ENCODE measurements around the gene PTPN14. TPM values are rescaled to one million over a fixed set of nuclear protein-coding genes. Genes with fewer than 3 reads are reported as not detected.

The PTPN14 gene
- total and polyA plus RNA-seq, 2 of the 4 experiments (the other 2 are of a cell fraction): 21.5 to 31.7 TPM

- no peak overlapping the region for H3K56ac ChIP-seq (ENCODE audit: extremely low read depth, insufficient read depth, low read length)
- no peak overlapping the region for H3K4me3 ChIP-seq (ENCODE audit: insufficient read depth, low read depth, low read length)
- H4K8ac ChIP-seq (ENCODE audit: low read depth in 2 of 2, low read length in 2 of 2): no peak overlapping the region
- no peak overlapping the region for H2AFZ ChIP-seq (replicated peaks; ENCODE audit: low read length, poor library complexity)
- H3K23ac ChIP-seq (ENCODE audit: low read depth, low read length): no peak overlapping the region
- H4K5ac ChIP-seq (ENCODE audit: low read depth, low read length): no peak overlapping the region
- no peaks in the 10 kb centered on the region for H3K4me1 ChIP-seq (ENCODE audit: control insufficient read depth, insufficient read depth, low read length)
- no peak overlapping the region for H3K14ac ChIP-seq (replicated peaks; ENCODE audit: low read depth, low read length)
- H2BK15ac ChIP-seq (ENCODE audit: low read depth, low read length): no peak overlapping the region
- no peak overlapping the region for H2AK9ac ChIP-seq (replicated peaks; ENCODE audit: low read depth, low read length, poor library complexity)
- in situ Hi-C loops (cut with MboI; ENCODE audit: low sequenced_read_pairs): no loop called here
- no peak overlapping the region for H4K91ac ChIP-seq (ENCODE audit: insufficient read depth, low read depth, low read length)
- no peak overlapping the region for H3K9ac ChIP-seq (ENCODE audit: low read depth, low read length)
- peaks cover 5% of the 10 kb centered on the region; the same call in 1 of the 2 replicates for H3K9me1 ChIP-seq (ENCODE audit: insufficient read depth, low read length)
- dilution Hi-C loops (cut with HindIII; ENCODE audit: low sequenced_read_pairs, unreplicated experiment): no loop called here
- intact Hi-C loops (cut with micrococcal nuclease): no loop called here
- no peak overlapping the region for H3K4ac ChIP-seq (ENCODE audit: low read depth, low read length)
- H2AK5ac ChIP-seq (ENCODE audit: low read depth, low read length): no peak overlapping the region
- DNase-seq: no peak
- H2BK20ac ChIP-seq (ENCODE audit: low read depth, low read length): no peak overlapping the region
- no peaks in the 10 kb centered on the region for H3K27me3 ChIP-seq (ENCODE audit: control insufficient read depth, insufficient read depth, low read length)
- H4K20me1 ChIP-seq (ENCODE audit: insufficient read depth, low read length): no peaks in the 10 kb centered on the region
- no peak overlapping the region for H3K4me2 ChIP-seq (ENCODE audit: low read depth, low read length)
- peaks cover 0 to 3% of the 10 kb centered on the region in 2 experiments; a peak in 3 of 4 replicates for H3K79me1 ChIP-seq (ENCODE audit: low read depth in 1 of 2, low read length in 2 of 2)
- BruUV-seq (replicated peaks): no TSS peak
- no peaks in the 10 kb centered on the region; the same call in 1 of the 2 replicates for H3K36me3 ChIP-seq (ENCODE audit: control insufficient read depth, insufficient read depth, low read length)
- no peak for ATAC-seq (ENCODE audit: low read depth)
- POLR2A ChIA-PET (ENCODE audit: unreplicated experiment): no interaction called here
- TF ChIP-seq CEBPB (IDR thresholded peaks at IDR 0.05; ENCODE audit: low read depth, low read length) (no peak), MXI1 (IDR thresholded peaks at IDR 0.05; ENCODE audit: borderline replicate concordance, low read depth, low read length) (no peak), FOS (IDR thresholded peaks at IDR 0.05; ENCODE audit: low read depth, low read length) (no peak), RCOR1 (IDR thresholded peaks at IDR 0.05; ENCODE audit: insufficient replicate concordance, low read length) (no peak), CHD1 (IDR thresholded peaks at IDR 0.05; ENCODE audit: low read depth, low read length) (no peak), CTCF (conservative IDR thresholded peaks at IDR 0.05; ENCODE audit: low read depth, low read length) (no peak), MAFK (IDR thresholded peaks at IDR 0.05; ENCODE audit: low read depth, low read length) (no peak), BHLHE40 (IDR thresholded peaks at IDR 0.05; ENCODE audit: low read depth, low read length) (no peak), NFE2L2 (IDR thresholded peaks at IDR 0.05; ENCODE audit: low read depth, low read length) (no peak), RAD21 (IDR thresholded peaks at IDR 0.05; ENCODE audit: low read length) (no peak), ELK1 (IDR thresholded peaks at IDR 0.05; ENCODE audit: borderline replicate concordance, low read depth, low read length) (no peak), SMC3 (IDR thresholded peaks at IDR 0.05; ENCODE audit: low read depth, low read length) (no peak), USF2 (IDR thresholded peaks at IDR 0.05; ENCODE audit: low read depth, low read length) (no peak)
- H3K27ac ChIP-seq (ENCODE audit: insufficient read depth, low read length): no peak overlapping the region
- no peak overlapping the region for H3K18ac ChIP-seq (ENCODE audit: low read depth, low read length)
- no peaks in the 10 kb centered on the region for H3K9me3 ChIP-seq (ENCODE audit: control insufficient read depth, insufficient read depth, low read length)
- CTCF ChIA-PET: no interaction called here
- H2BK120ac ChIP-seq (ENCODE audit: low read depth, low read length): no peak overlapping the region
- H2BK5ac ChIP-seq (ENCODE audit: low read depth, low read length, poor library complexity, severe bottlenecking): no peak overlapping the region
- no CpG with 5 or more reads among the region's 11 CpGs for WGBS, 2 experiments (ENCODE audit: extremely low coverage in 2 of 2, insufficient read length in 1 of 2)
Observed at GRCh38 chr1:214310777-214311690, 240.4 kb downstream of the PTPN14 start.

Data from IMR-90 (cell line).